Measurements from ENCODE around the gene FUT1. TPM values are rescaled to one million over a fixed set of nuclear protein-coding genes. Genes with fewer than 3 reads are reported as not detected.

FUT1 gene
- total RNA-seq, 4 donors from 2014 or later: 0.83 to 2.5 (median 2.1) TPM

GRCh38 chr19:48757741-48758144 lies 5.3 kb upstream of the FUT1 start:
- TF ChIP-seq POLR2AphosphoS5 (IDR thresholded peaks at IDR 0.05) (no peak), EP300 (IDR thresholded peaks at IDR 0.05) (no peak), POLR2A (IDR thresholded peaks at IDR 0.05; ENCODE audit: low read depth) (no peak), CTCF (IDR thresholded peaks at IDR 0.05) (no peak)
- intact Hi-C loops (cut with DNase I): no loop called here
- WGBS: 90% methylated on average over 14 of the region's 14 CpGs

GRCh38 chr19:48757089-48757675 lies 4.7 kb upstream of the FUT1 start:
- intact Hi-C loops (cut with DNase I): no loop called here
- Histone ChIP-seq H3K27me3 (peaks cover 0 to 36% (median 12%) of the 10 kb centered on the region in 4 donors), H3K4me1 (peaks cover 11 to 18% (median 12%) of the 10 kb centered on the region in 4 donors), H3K4me3 (no peak overlapping the region), H3K9me3 (no peaks in the 10 kb centered on the region), H3K27ac (replicated peaks in 1 of 4) (no peak overlapping the region), H3K36me3 (no peaks in the 10 kb centered on the region)
- no peak for DNase-seq (ENCODE audit: extremely low spot score)
- 90% methylated on average over 2 of the region's 12 CpGs for WGBS
- TF ChIP-seq POLR2A (IDR thresholded peaks at IDR 0.05; ENCODE audit: low read depth) (no peak), POLR2AphosphoS5 (IDR thresholded peaks at IDR 0.05) (no peak), CTCF (IDR thresholded peaks at IDR 0.05) (no peak), EP300 (IDR thresholded peaks at IDR 0.05) (no peak)

More at GRCh38 chr19:48757741-48758144, 5.3 kb upstream of the FUT1 start:
- DNase-seq (ENCODE audit: extremely low spot score): no peak
- H3K36me3 ChIP-seq: no peaks in the 10 kb centered on the region
- no peaks in the 10 kb centered on the region for H3K9me3 ChIP-seq
- H3K4me1 ChIP-seq: peaks cover 5 to 12% (median 7%) of the 10 kb centered on the region in 4 donors
- no peak overlapping the region for H3K27ac ChIP-seq (replicated peaks in 1 of 4)
- H3K4me3 ChIP-seq: no peak overlapping the region
- peaks cover 0 to 30% (median 7%) of the 10 kb centered on the region in 4 donors for H3K27me3 ChIP-seq

GRCh38 chr19:48756686-48757085 lies 4.2 kb upstream of the FUT1 start:
- Histone ChIP-seq H3K9me3 (no peaks in the 10 kb centered on the region), H3K4me3 (no peak overlapping the region), H3K36me3 (no peaks in the 10 kb centered on the region), H3K4me1 (peaks cover 14 to 23% (median 15%) of the 10 kb centered on the region in 4 donors), H3K27ac (replicated peaks in 1 of 4) (no peak overlapping the region), H3K27me3 (peaks cover 0 to 41% (median 15%) of the 10 kb centered on the region in 4 donors)
- TF ChIP-seq POLR2A (IDR thresholded peaks at IDR 0.05; ENCODE audit: low read depth) (no peak), EP300 (IDR thresholded peaks at IDR 0.05) (no peak), CTCF (IDR thresholded peaks at IDR 0.05) (no peak), POLR2AphosphoS5 (IDR thresholded peaks at IDR 0.05) (no peak)
- 77% methylated on average over 9 of the region's 9 CpGs for WGBS
- intact Hi-C loops (cut with DNase I): no loop called here
- no peak for DNase-seq (ENCODE audit: extremely low spot score)

GRCh38 chr19:48756212-48756611 lies 3.8 kb upstream of the FUT1 start:
- Histone ChIP-seq H3K27ac (replicated peaks in 1 of 4) (no peak overlapping the region), H3K4me3 (no peak overlapping the region), H3K36me3 (no peaks in the 10 kb centered on the region), H3K4me1 (peaks cover 14 to 27% (median 15%) of the 10 kb centered on the region in 4 donors), H3K9me3 (no peaks in the 10 kb centered on the region), H3K27me3 (peaks cover 0 to 45% (median 18%) of the 10 kb centered on the region in 4 donors)
- intact Hi-C loops (cut with DNase I): no loop called here
- 49% methylated on average over 5 of the region's 11 CpGs for WGBS
- no peak for TF ChIP-seq CTCF (IDR thresholded peaks at IDR 0.05)
- no peak for TF ChIP-seq POLR2AphosphoS5 (IDR thresholded peaks at IDR 0.05)
- no peak for TF ChIP-seq EP300 (IDR thresholded peaks at IDR 0.05)
- no peak for TF ChIP-seq POLR2A (IDR thresholded peaks at IDR 0.05; ENCODE audit: low read depth)
- DNase-seq (ENCODE audit: extremely low spot score): no peak
